K562 (cell line): ENCODE data around the gene TMPRSS9. TPM values are rescaled to one million over a fixed set of nuclear protein-coding genes. Genes with fewer than 3 reads are reported as not detected.

ENCODE experiments used
- BCLAF1 ChIP-seq, 2 experiments: fragments of 450-650 bp in 1 of 2; IDR thresholded peaks; 2 replicates each; pipeline ENCODE4 v1.6.1; 2011 to 2017; ENCODE audit warnings: low read depth in 2 of 2, antibody characterized with exemption in 1 of 2, borderline replicate concordance in 1 of 2, low read length in 1 of 2, mild to moderate bottlenecking in 1 of 2, mixed read lengths in 1 of 2; ENCODE audit not compliant: control insufficient read depth in 1 of 2
- C11orf30 ChIP-seq: fragments of 450-650 bp; IDR thresholded peaks from 2 replicates; pipeline ENCODE4 v1.6.1; 2016; ENCODE audit warnings: low read depth, mild to moderate bottlenecking
- FIP1L1 ChIP-seq: fragments of 200-400 bp; formaldehyde crosslinking; IDR thresholded peaks from 2 replicates; pipeline ENCODE4 v1.6.1; 2018; ENCODE audit warnings: mild to moderate bottlenecking, low read depth, low read length; ENCODE audit not compliant: poor library complexity, severe bottlenecking
- GMEB1 ChIP-seq: fragments of 250-450 bp; sonication (Bioruptor Pico); IDR thresholded peaks from 2 replicates; pipeline ENCODE4 v1.4.0; 2020; ENCODE audit warnings: mild to moderate bottlenecking
- JUNB ChIP-seq: fragments of 450-650 bp; formaldehyde crosslinking; conservative IDR thresholded peaks from 2 replicates; pipeline ENCODE4 v1.4.0; 2020; ENCODE audit warnings: mild to moderate bottlenecking
- KLF6 ChIP-seq: fragments of 250-450 bp; sonication (Bioruptor Pico); IDR thresholded peaks from 2 replicates; pipeline ENCODE4 v1.4.0; 2020; ENCODE audit warnings: mild to moderate bottlenecking, moderate library complexity, borderline replicate concordance
- LCOR ChIP-seq: sonication (generic); formaldehyde crosslinking; IDR thresholded peaks from 2 replicates; pipeline ENCODE4 v1.8.0; 2022; ENCODE audit warnings: mild to moderate bottlenecking, missing genetic modification reagents
- MAFF ChIP-seq: IDR thresholded peaks from 2 replicates; pipeline ENCODE4 v1.6.1; 2012; ENCODE audit warnings: low read length, improper control_type of control experiment
- NCOA2 ChIP-seq, 2 experiments: fragments of 450-650 bp; IDR thresholded peaks; 2 replicates each; pipeline ENCODE4 v1.6.1; 2018; ENCODE audit warnings: mild to moderate bottlenecking in 2 of 2, moderate library complexity in 1 of 2; ENCODE audit not compliant: partially characterized antibody in 2 of 2
- NCOA4 ChIP-seq: fragments of 450-650 bp; IDR thresholded peaks from 2 replicates; pipeline ENCODE4 v1.6.1; 2018; ENCODE audit warnings: mild to moderate bottlenecking; ENCODE audit not compliant: partially characterized antibody
- PTRF ChIP-seq: fragments of 450-650 bp; IDR thresholded peaks from 2 replicates; pipeline ENCODE4 v1.6.1; 2016; ENCODE audit warnings: mild to moderate bottlenecking, missing genetic modification characterization, missing compliant biosample characterization
- RBM39 ChIP-seq: fragments of 200-400 bp; formaldehyde crosslinking; optimal IDR thresholded peaks from 2 replicates; pipeline ENCODE3; 2018; ENCODE audit warnings: low read depth, low read length
- SMAD1 ChIP-seq: fragments of 150-350 bp; IDR thresholded peaks from 2 replicates; pipeline ENCODE4 v1.6.1; 2014; ENCODE audit warnings: low read length, low read depth; ENCODE audit not compliant: partially characterized antibody
- TAF1 ChIP-seq: IDR thresholded peaks from 2 replicates; pipeline ENCODE4 v1.6.1; 2011; ENCODE audit warnings: mild to moderate bottlenecking, low read length, moderate library complexity; ENCODE audit not compliant: insufficient read depth, control insufficient read depth, severe bottlenecking; ENCODE audit errors: extremely low read depth
- ZBTB34 ChIP-seq: fragments of 250-450 bp; sonication (Bioruptor Pico); IDR thresholded peaks from 2 replicates; pipeline ENCODE4 v1.8.0; 2021; ENCODE audit warnings: mild to moderate bottlenecking, moderate library complexity
- ZNF23 ChIP-seq: fragments of 250-450 bp; sonication (Bioruptor Pico); IDR thresholded peaks from 2 replicates; pipeline ENCODE4 v1.4.0; 2020; ENCODE audit warnings: mild to moderate bottlenecking
- ZNF280A ChIP-seq: fragments of 450-650 bp; IDR thresholded peaks from 2 replicates; pipeline ENCODE4 v1.6.1; 2018; ENCODE audit warnings: mild to moderate bottlenecking, low read depth; ENCODE audit not compliant: partially characterized antibody
- ZNF696 ChIP-seq: fragments of 250-450 bp; sonication (Bioruptor Pico); conservative IDR thresholded peaks from 2 replicates; pipeline ENCODE4 v1.4.0; 2020; ENCODE audit warnings: mild to moderate bottlenecking, moderate library complexity
- polyA plus RNA-seq, 8 experiments: library from polyadenylated mRNA; depleted of rRNA in 4 of 8; stranded (reverse) in 5 of 8; unstranded in 3 of 8; fragments of >200 nt; fragmentation: Nextera tagmentation in 2 of 8; fragmentation: Illumina TruSeq in 1 of 8; extraction: Ambion mirVana in 2 of 8; extraction: Trizol in 1 of 8; gene quantifications; 2 replicates each; pipeline versions ENCODE4 v1.2.1 to v1.2.3, GENCODE V29; 2011 to 2014; ENCODE audit warnings: inconsistent platforms in 1 of 8, missing spikeins in 1 of 8
- total RNA-seq, 7 experiments: library from RNA; depleted of rRNA in 6 of 7; stranded (reverse); fragments of >200 nt in 6 of 7; fragmentation: Illumina TruSeq in 2 of 7; extraction: Trizol in 2 of 7; gene quantifications; 2 replicates each; pipeline versions ENCODE4 v1.2.1 to v1.2.3, GENCODE V29; 2011 to 2021; ENCODE audit warnings: low replicate concordance in 1 of 7

Gene TMPRSS9
- total and polyA plus RNA-seq, 9 of the 15 experiments (the other 6 are each of a cell fraction or from before 2014, with no cell fraction given): 0.01 to 0.03 TPM; not detected in 7

GRCh38 chr19:2315121-2315817 is 44.8 kb upstream of the TMPRSS9 start (continued):
- TF ChIP-seq NCOA4 (no peak), NCOA2 (IDR thresholded peaks at IDR 0.05; ENCODE audit: partially characterized antibody in 2 of 2) (no peak), BCLAF1 (IDR thresholded peaks at IDR 0.05; ENCODE audit: borderline replicate concordance in 1 of 2, control insufficient read depth in 1 of 2, low read depth in 2 of 2, low read length in 1 of 2) (no peak), SMAD1 (no peak), JUNB (CRISPR knock-in tag) (no peak), RBM39 (no peak), FIP1L1 (no peak), ZNF696 (no peak), ZNF23 (no peak), KLF6 (CRISPR knock-in tag) (no peak), C11orf30 (no peak), MAFF (no peak), GMEB1 (CRISPR knock-in tag) (no peak), PTRF (tag) (no peak), LCOR (CRISPR knock-in tag) (peak; percentile 54; the same call in 1 of the 2 replicates), ZNF280A (peak; percentile 74), ZBTB34 (CRISPR knock-in tag) (no peak), TAF1 (no peak)
